ENCODE measurements around the gene PSRC1. TPM values are rescaled to one million over a fixed set of nuclear protein-coding genes. Genes with fewer than 3 reads are reported as not detected.
A peak's percentile ranks its signal among the peaks of the same experiment; 100 is the strongest.

PSRC1 gene
- polyA plus RNA-seq (2013, experiment 1 of 2), result 42.2 TPM
- 41.8 TPM for polyA plus RNA-seq (2013, experiment 2 of 2)

DNA sequence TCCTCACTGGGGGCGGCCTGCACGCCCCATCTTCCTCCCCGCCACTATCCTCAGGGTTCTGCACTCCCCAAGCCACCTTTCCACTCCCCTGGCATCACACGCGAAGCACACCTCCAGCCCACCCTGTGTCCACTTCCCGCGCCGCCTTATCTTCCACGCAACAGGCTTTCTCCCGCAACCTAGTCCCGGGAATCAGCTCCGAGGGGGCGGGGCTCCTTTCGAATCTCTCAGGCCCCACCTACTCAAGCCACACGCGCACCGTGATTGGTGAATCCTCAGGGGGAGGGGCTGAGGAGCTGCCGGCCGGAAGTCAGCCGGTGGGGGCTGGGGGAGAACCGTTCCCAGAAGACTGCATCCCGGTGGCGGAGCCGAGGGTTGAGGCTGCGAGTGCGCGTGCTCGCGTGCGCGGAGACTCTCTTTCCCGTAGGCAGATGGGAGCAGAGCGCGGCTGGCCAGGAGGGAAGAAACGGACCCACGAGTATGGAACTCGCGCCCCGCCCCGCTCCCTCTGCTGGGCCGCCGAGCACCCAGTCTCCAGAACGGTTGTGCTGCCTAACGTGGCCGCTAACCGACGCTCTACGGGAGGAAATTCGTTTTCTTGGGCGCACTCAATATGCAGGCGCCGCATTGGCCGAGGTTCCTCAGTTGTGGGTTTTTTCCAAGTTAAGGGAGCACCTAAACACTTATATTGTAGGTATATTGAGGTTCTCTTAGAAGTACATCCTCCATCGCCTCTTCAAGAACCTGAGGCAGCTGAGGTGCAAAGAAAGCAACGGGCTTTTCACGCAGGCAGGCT lies at the start of gene PSRC1:
TSS of gene PSRC1 (minus strand) at position 194 of the 796 bp plus-strand sequence.
- Histone ChIP-seq H3K4me3 (ENCODE audit: extremely low read depth, insufficient read depth, low read length, poor library complexity, severe bottlenecking) (peak within 1 kb of the TSS; percentile 65), H3K4me1 (ENCODE audit: control insufficient read depth, insufficient read depth, low read length, poor library complexity, severe bottlenecking) (peaks cover 9% of the 10 kb centered on the region), H3K27ac (ENCODE audit: low read depth, low read length, severe bottlenecking) (peak within 1 kb of the TSS; percentile 69), H3K9me3 (ENCODE audit: control insufficient read depth, low read length) (no peaks in the 10 kb centered on the region), H3K36me3 (ENCODE audit: control insufficient read depth, insufficient read depth, low read length) (peaks cover 37% of the 10 kb centered on the region)
- WGBS, 2 experiments (ENCODE audit: insufficient coverage in 2 of 2), result 4 to 5% methylated on average over 29 to 46 of the region's 56 CpGs

DNA sequence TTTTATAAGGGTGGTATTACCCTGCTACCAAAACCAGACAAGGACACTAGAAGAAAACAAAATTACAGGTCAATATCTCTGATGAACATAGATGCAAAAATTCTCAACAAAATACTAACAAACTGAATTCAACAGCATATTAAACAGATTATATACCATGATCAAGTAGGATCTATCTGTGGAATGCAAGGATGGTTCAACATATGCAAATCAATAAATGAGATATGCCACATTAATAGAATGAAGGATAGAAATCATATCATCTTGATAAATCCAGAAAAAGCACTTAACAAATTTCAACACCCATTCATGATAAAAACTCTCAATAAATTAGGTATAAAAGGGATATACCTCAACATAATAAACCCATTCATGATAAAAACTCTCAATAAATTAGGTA lies 48.2 kb upstream of the PSRC1 start:
- Histone ChIP-seq H3K4me3 (ENCODE audit: extremely low read depth, insufficient read depth, low read length, poor library complexity, severe bottlenecking) (no peak overlapping the region), H3K4me1 (ENCODE audit: control insufficient read depth, insufficient read depth, low read length, poor library complexity, severe bottlenecking) (no peaks in the 10 kb centered on the region), H3K27ac (ENCODE audit: low read depth, low read length, severe bottlenecking) (no peak overlapping the region), H3K36me3 (ENCODE audit: control insufficient read depth, insufficient read depth, low read length) (peaks cover 33% of the 10 kb centered on the region), H3K9me3 (ENCODE audit: control insufficient read depth, low read length) (peaks cover 28% of the 10 kb centered on the region)

DNA sequence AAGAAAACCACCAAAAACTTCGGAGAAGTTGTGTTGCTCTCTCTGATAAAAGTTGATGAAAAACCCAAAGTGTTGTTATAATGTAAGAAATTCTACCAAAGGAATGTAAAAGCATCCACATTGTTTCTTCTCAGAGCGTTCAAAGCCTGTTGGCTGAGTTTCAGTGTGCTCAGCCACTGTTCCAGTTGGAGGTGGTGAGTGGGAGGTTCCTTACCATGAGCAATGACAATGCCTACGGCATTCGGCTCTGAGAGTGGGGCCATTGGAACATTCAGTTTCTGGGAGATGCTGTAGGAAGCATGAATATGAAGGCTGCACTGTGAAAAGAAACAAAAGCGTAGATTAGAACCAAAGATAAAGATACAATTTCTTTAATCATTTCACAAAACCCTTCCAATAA lies 44.3 kb upstream of the PSRC1 start:
- no peak overlapping the region for H3K27ac ChIP-seq (ENCODE audit: low read depth, low read length, severe bottlenecking)
- H3K9me3 ChIP-seq (ENCODE audit: control insufficient read depth, low read length), result peaks cover 16% of the 10 kb centered on the region
- no peaks in the 10 kb centered on the region for H3K4me1 ChIP-seq (ENCODE audit: control insufficient read depth, insufficient read depth, low read length, poor library complexity, severe bottlenecking)
- no peak overlapping the region for H3K4me3 ChIP-seq (ENCODE audit: extremely low read depth, insufficient read depth, low read length, poor library complexity, severe bottlenecking)
- H3K36me3 ChIP-seq (ENCODE audit: control insufficient read depth, insufficient read depth, low read length), result peaks cover 19% of the 10 kb centered on the region
- WGBS, 2 experiments (ENCODE audit: insufficient coverage in 2 of 2), result 82 to 90% methylated on average over 2 to 3 of the region's 5 CpGs

DNA sequence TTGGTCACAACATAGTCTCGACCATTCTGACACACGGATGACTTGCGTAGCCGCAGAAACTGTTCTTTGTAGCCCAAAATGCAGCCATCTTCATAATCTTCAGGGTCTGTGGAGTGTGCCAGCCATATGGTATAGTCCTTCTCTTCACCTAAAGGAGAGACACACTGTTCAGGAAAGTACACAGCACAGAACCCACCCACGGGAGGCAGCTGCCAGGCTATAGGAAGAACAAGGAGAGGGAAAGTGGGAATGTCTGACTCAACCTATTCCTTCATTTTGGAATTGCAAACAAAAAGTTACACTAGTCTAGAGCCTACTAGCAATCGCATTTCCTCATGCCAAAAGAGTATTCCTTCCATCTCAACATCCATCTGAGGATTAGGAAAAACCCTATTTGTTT lies 40.0 kb upstream of the PSRC1 start:
- 95 to 97% methylated on average over 4 of the region's 6 CpGs for WGBS, 2 experiments (ENCODE audit: insufficient coverage in 2 of 2)
- peaks cover 23% of the 10 kb centered on the region for H3K36me3 ChIP-seq (ENCODE audit: control insufficient read depth, insufficient read depth, low read length)

DNA sequence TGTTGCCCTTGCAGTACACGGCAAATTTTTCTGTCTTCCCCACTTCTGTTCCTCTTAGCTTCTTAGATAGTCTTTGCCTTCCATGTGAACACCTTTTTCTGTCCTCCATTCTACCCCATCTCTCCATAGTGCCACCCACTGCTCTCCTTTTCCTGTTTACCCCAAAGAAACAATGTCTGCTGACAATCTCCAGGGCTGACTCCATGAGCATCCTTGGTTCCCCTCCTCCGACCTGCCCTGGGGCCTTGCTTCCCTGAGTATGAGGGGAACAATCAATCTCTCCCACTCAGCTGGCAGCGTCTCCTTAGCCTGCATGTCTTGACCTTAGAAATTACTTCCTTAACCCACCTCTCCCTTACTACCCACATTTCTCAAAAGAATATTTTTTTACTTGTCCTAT lies 36.2 kb upstream of the PSRC1 start:
- Histone ChIP-seq H3K36me3 (ENCODE audit: control insufficient read depth, insufficient read depth, low read length) (peaks cover 24% of the 10 kb centered on the region), H3K4me3 (ENCODE audit: extremely low read depth, insufficient read depth, low read length, poor library complexity, severe bottlenecking) (no peak overlapping the region), H3K9me3 (ENCODE audit: control insufficient read depth, low read length) (no peaks in the 10 kb centered on the region), H3K27ac (ENCODE audit: low read depth, low read length, severe bottlenecking) (no peak overlapping the region), H3K4me1 (ENCODE audit: control insufficient read depth, insufficient read depth, low read length, poor library complexity, severe bottlenecking) (peaks cover 5% of the 10 kb centered on the region)
- 64 to 71% methylated on average over 3 of the region's 3 CpGs for WGBS, 2 experiments (ENCODE audit: insufficient coverage in 2 of 2)

More for the DNA sequence above, 40.0 kb upstream of the PSRC1 start:
- Histone ChIP-seq H3K4me3 (ENCODE audit: extremely low read depth, insufficient read depth, low read length, poor library complexity, severe bottlenecking) (no peak overlapping the region), H3K9me3 (ENCODE audit: control insufficient read depth, low read length) (no peaks in the 10 kb centered on the region), H3K4me1 (ENCODE audit: control insufficient read depth, insufficient read depth, low read length, poor library complexity, severe bottlenecking) (peaks cover 3% of the 10 kb centered on the region), H3K27ac (ENCODE audit: low read depth, low read length, severe bottlenecking) (no peak overlapping the region)

DNA sequence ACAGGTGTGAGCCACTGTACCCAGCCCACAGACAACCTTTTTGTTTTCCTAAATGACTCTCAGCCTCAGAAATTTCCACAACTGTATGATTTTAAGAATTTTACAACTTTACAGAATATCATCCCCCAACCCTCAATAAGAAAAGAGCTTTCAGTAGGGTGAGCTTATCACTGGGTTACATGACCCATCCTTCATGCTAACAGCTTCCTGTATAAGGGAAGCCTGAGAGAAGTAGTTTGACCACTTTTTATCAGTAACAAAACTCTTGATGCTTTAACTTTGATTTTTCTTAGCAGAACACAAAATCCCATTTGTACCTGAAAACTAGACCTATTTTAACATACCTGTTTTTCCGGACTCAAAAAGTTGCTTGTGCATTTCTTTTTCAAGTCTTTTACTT lies 33.6 kb upstream of the PSRC1 start:
- Histone ChIP-seq H3K4me1 (ENCODE audit: control insufficient read depth, insufficient read depth, low read length, poor library complexity, severe bottlenecking) (peaks cover 5% of the 10 kb centered on the region), H3K4me3 (ENCODE audit: extremely low read depth, insufficient read depth, low read length, poor library complexity, severe bottlenecking) (no peak overlapping the region), H3K27ac (ENCODE audit: low read depth, low read length, severe bottlenecking) (no peak overlapping the region), H3K9me3 (ENCODE audit: control insufficient read depth, low read length) (no peaks in the 10 kb centered on the region), H3K36me3 (ENCODE audit: control insufficient read depth, insufficient read depth, low read length) (peaks cover 28% of the 10 kb centered on the region)
- WGBS, 2 experiments (ENCODE audit: insufficient coverage in 2 of 2), result 86 to 100% methylated on average over 1 of the region's 1 CpG

DNA sequence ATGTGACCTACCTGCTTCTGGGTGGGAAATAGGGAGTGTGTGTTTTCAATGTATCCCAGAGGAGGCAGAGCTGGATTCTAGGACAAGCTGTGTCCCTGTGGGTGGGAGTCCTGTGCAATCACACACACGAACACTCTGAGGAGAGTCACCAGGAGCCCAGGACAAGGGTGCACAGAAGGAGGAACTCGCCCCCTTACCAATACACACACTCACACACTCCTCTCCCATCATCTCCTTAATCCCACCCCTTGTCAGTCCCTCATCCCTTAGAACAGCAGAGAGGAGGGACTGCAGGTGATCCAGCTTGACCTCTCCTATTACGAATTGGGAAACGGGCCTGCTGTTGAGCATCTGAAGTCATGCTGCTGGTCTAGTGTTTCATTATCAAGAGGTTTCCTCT lies 32.3 kb upstream of the PSRC1 start:
- Histone ChIP-seq H3K4me1 (ENCODE audit: control insufficient read depth, insufficient read depth, low read length, poor library complexity, severe bottlenecking) (peaks cover 5% of the 10 kb centered on the region), H3K4me3 (ENCODE audit: extremely low read depth, insufficient read depth, low read length, poor library complexity, severe bottlenecking) (no peak overlapping the region), H3K27ac (ENCODE audit: low read depth, low read length, severe bottlenecking) (no peak overlapping the region), H3K9me3 (ENCODE audit: control insufficient read depth, low read length) (no peaks in the 10 kb centered on the region), H3K36me3 (ENCODE audit: control insufficient read depth, insufficient read depth, low read length) (peaks cover 28% of the 10 kb centered on the region)
- 91 to 93% methylated on average over 3 to 4 of the region's 4 CpGs for WGBS, 2 experiments (ENCODE audit: insufficient coverage in 2 of 2)

DNA sequence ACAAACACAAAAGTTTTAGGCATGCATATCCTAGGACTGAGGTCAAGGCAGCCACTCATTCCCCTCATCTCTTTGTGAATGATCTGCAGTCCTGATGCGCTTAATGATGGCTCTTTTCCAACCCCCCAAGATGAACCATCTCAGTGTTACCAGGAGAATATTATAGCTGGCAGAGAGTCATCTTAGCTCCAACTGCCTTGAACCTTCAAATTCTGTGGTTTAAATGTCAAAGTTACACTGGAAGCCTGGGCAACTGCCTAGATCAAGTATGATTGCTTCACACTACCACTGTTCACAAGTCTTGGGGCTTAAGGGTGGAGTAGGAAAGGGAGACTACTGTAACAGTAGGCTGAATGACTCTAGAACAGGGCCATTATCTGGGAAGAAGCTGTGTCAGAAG lies 31.9 kb upstream of the PSRC1 start:
- 100% methylated on average over 1 of the region's 1 CpG; no CpG with 5 or more reads in 1 of the 2 experiments for WGBS, 2 experiments (ENCODE audit: insufficient coverage in 2 of 2)
- Histone ChIP-seq H3K4me1 (ENCODE audit: control insufficient read depth, insufficient read depth, low read length, poor library complexity, severe bottlenecking) (peaks cover 5% of the 10 kb centered on the region), H3K4me3 (ENCODE audit: extremely low read depth, insufficient read depth, low read length, poor library complexity, severe bottlenecking) (no peak overlapping the region), H3K27ac (ENCODE audit: low read depth, low read length, severe bottlenecking) (no peak overlapping the region), H3K9me3 (ENCODE audit: control insufficient read depth, low read length) (no peaks in the 10 kb centered on the region), H3K36me3 (ENCODE audit: control insufficient read depth, insufficient read depth, low read length) (peaks cover 28% of the 10 kb centered on the region)

DNA sequence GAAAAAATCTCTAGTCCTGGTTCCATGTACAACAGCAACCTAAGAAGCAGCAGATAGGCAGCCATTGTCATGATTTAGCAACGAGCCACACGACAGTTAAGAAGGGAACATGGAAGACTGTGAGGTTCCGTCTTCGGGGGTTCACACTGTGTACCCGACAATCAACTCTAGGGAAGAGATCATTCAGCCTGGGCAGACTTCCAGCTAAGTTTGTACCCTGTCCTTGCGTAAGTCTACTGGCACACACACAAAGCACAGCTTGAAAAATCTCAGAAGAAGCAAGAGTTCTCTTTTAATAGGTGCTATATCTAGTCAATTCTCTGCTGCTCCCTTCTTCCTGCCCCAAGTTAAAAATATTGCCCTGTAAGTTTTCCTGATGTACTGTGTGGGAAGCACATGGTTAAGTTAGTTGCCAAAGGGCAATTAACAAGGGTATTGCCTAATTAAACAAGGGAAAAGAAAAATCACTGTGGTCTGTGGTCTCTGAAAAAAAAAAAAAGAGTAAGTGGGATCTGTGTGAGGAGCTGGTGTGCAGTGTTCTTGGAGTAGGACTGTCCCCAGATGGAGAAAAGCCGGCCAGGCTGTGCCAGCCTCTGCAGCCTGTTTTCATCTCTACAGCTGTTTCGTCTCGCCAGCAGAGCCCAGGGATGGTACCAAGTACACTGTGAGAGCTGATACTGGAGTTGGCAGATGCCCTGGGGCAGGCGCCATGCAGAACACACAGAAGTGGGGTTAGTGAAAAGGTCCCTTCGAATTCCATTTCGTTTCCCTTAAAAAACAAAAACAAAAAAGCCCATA lies 30.2 kb upstream of the PSRC1 start:
- WGBS, 2 experiments (ENCODE audit: insufficient coverage in 2 of 2), result 93 to 94% methylated on average over 8 to 9 of the region's 12 CpGs
- peaks cover 24% of the 10 kb centered on the region for H3K36me3 ChIP-seq (ENCODE audit: control insufficient read depth, insufficient read depth, low read length)
- H3K9me3 ChIP-seq (ENCODE audit: control insufficient read depth, low read length), result no peaks in the 10 kb centered on the region
- H3K4me1 ChIP-seq (ENCODE audit: control insufficient read depth, insufficient read depth, low read length, poor library complexity, severe bottlenecking), result peaks cover 4% of the 10 kb centered on the region
- H3K4me3 ChIP-seq (ENCODE audit: extremely low read depth, insufficient read depth, low read length, poor library complexity, severe bottlenecking), result no peak overlapping the region
- no peak overlapping the region for H3K27ac ChIP-seq (ENCODE audit: low read depth, low read length, severe bottlenecking)

DNA sequence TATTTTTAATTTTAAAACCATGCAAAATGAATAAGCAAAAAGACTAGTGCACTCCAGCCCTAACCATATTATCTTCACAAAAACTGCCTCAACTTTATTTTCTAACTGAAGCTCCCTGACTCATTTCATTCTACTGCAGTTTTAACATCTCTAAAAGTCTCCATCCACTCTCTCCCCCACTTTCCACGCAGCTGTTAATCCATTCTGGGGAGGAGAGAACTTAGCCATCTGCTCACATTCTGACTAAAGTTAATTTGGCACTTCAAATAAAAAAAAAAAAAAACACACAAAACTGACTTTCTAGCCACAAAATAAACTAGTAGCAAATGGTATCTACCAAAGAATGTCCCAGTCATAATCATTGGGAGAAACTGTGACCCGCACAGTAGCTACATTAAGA lies 29.3 kb upstream of the PSRC1 start:
- Histone ChIP-seq H3K27ac (ENCODE audit: low read depth, low read length, severe bottlenecking) (no peak overlapping the region), H3K36me3 (ENCODE audit: control insufficient read depth, insufficient read depth, low read length) (peaks cover 16% of the 10 kb centered on the region), H3K4me3 (ENCODE audit: extremely low read depth, insufficient read depth, low read length, poor library complexity, severe bottlenecking) (no peak overlapping the region), H3K4me1 (ENCODE audit: control insufficient read depth, insufficient read depth, low read length, poor library complexity, severe bottlenecking) (peaks cover 10% of the 10 kb centered on the region), H3K9me3 (ENCODE audit: control insufficient read depth, low read length) (no peaks in the 10 kb centered on the region)
- WGBS, 2 experiments (ENCODE audit: insufficient coverage in 2 of 2), result 100% methylated on average over 1 of the region's 2 CpGs; no CpG with 5 or more reads in 1 of the 2 experiments

DNA sequence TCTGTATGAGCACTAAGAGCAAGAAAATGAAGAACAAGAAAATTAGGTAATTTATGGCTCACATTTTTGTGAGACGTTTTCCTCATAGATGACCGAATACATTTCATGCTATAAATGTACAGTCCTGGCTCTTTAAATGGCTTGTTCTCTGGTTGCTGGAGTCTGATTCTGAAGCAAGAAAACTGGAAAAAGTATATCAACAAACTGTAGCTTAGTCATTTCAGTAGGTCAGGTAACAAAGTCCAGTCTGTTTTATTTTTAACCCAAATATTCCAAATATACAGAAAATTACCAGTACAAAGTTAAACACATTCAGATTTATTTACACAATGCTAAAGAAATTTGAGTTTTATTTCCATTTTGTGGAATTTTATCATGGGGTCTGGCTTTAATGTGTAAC lies 26.4 kb upstream of the PSRC1 start:
- peaks cover 23% of the 10 kb centered on the region for H3K4me1 ChIP-seq (ENCODE audit: control insufficient read depth, insufficient read depth, low read length, poor library complexity, severe bottlenecking)
- H3K4me3 ChIP-seq (ENCODE audit: extremely low read depth, insufficient read depth, low read length, poor library complexity, severe bottlenecking), result no peak overlapping the region
- no peaks in the 10 kb centered on the region for H3K9me3 ChIP-seq (ENCODE audit: control insufficient read depth, low read length)
- no peak overlapping the region for H3K27ac ChIP-seq (ENCODE audit: low read depth, low read length, severe bottlenecking)
- WGBS, 2 experiments (ENCODE audit: insufficient coverage in 2 of 2), result 67 to 100% methylated on average over 1 of the region's 2 CpGs
- peaks cover 8% of the 10 kb centered on the region for H3K36me3 ChIP-seq (ENCODE audit: control insufficient read depth, insufficient read depth, low read length)

Measured in mesodermal cell (in vitro differentiated cells).